Measurements from ENCODE around the gene DHX34.

DHX34 gene

GRCh38 chr19:47323872-47324271 lies 25.2 kb upstream of the DHX34 start:
- H3K27ac ChIP-seq (ENCODE audit: low read depth, low read length, poor library complexity, severe bottlenecking), result no peak overlapping the region
- H2AFZ ChIP-seq (ENCODE audit: low read length), result no peak overlapping the region
- no peaks in the 10 kb centered on the region for H3K79me2 ChIP-seq (ENCODE audit: insufficient read depth, low read length)
- no peaks in the 10 kb centered on the region for H3F3A ChIP-seq (ENCODE audit: insufficient read depth, low read length)
- H3K4me2 ChIP-seq (ENCODE audit: low read length), result no peak overlapping the region
- no peak overlapping the region for H3K9ac ChIP-seq (ENCODE audit: low read length)
- 0 out of 2 replicates have a peak, but pooled peaks cover 3% of the 10 kb centered on the region for H3K9me3 ChIP-seq (ENCODE audit: low read length)
- H3K4me3 ChIP-seq (ENCODE audit: low read depth, low read length, poor library complexity, severe bottlenecking), result no peak overlapping the region
- H3K27me3 ChIP-seq (ENCODE audit: insufficient read depth, low read length), result peaks cover 16% of the 10 kb centered on the region; the same call in 1 of the 2 replicates
- H3K4me1 ChIP-seq (ENCODE audit: insufficient read depth, low read length, severe bottlenecking), result no peaks in the 10 kb centered on the region
- H3K9me2 ChIP-seq (ENCODE audit: low read depth, low read length), result no peaks in the 10 kb centered on the region
- H4K20me1 ChIP-seq (ENCODE audit: insufficient read depth, low read length), result no peaks in the 10 kb centered on the region
- no peaks in the 10 kb centered on the region for H3K36me3 ChIP-seq (ENCODE audit: insufficient read depth, low read length)
- TF ChIP-seq CTCF (IDR thresholded peaks at IDR 0.05; ENCODE audit: low read length), result no peak
- TF ChIP-seq EZH2 (IDR thresholded peaks at IDR 0.05; ENCODE audit: borderline replicate concordance, low read length), result no peak

GRCh38 chr19:47324502-47324901 lies 24.6 kb upstream of the DHX34 start:
- no peaks in the 10 kb centered on the region for H3K36me3 ChIP-seq (ENCODE audit: insufficient read depth, low read length)
- H3K79me2 ChIP-seq (ENCODE audit: insufficient read depth, low read length), result no peaks in the 10 kb centered on the region
- 0 out of 2 replicates have a peak, but pooled peaks cover 3% of the 10 kb centered on the region for H3K9me3 ChIP-seq (ENCODE audit: low read length)
- H3K4me2 ChIP-seq (ENCODE audit: low read length), result no peak overlapping the region
- H2AFZ ChIP-seq (ENCODE audit: low read length), result no peak overlapping the region
- H3K9me2 ChIP-seq (ENCODE audit: low read depth, low read length), result no peaks in the 10 kb centered on the region
- TF ChIP-seq CTCF (IDR thresholded peaks at IDR 0.05; ENCODE audit: low read length) (no peak), EZH2 (IDR thresholded peaks at IDR 0.05; ENCODE audit: borderline replicate concordance, low read length) (no peak)
- no peaks in the 10 kb centered on the region for H3F3A ChIP-seq (ENCODE audit: insufficient read depth, low read length)
- no peaks in the 10 kb centered on the region for H4K20me1 ChIP-seq (ENCODE audit: insufficient read depth, low read length)
- H3K9ac ChIP-seq (ENCODE audit: low read length), result no peak overlapping the region
- no peaks in the 10 kb centered on the region for H3K4me1 ChIP-seq (ENCODE audit: insufficient read depth, low read length, severe bottlenecking)
- no peak overlapping the region for H3K4me3 ChIP-seq (ENCODE audit: low read depth, low read length, poor library complexity, severe bottlenecking)
- H3K27ac ChIP-seq (ENCODE audit: low read depth, low read length, poor library complexity, severe bottlenecking), result no peak overlapping the region
- peaks cover 16% of the 10 kb centered on the region; the same call in 1 of the 2 replicates for H3K27me3 ChIP-seq (ENCODE audit: insufficient read depth, low read length)

DNA sequence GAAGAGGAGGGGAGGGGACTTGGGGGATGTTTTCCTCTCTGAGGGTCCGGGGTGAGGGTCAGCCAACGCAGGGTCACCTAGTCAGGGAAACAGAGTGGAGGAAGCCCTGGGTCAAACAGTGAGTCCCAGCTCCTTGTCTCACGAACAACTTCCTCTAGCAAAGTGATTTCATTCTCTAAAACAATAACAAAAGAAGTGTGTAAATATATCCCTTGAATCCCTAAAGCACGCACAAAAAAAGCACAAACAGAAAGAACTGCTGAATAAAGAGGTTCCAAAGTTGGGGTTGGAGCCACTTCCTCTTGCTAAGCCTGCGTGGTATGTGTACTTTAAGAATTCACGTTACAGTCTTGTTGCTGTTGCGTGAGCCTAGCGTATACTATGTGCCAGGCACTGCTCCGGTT lies 18.6 kb upstream of the DHX34 start:
- H3K9ac ChIP-seq (ENCODE audit: low read length), result no peak overlapping the region
- no peaks in the 10 kb centered on the region for H3K9me2 ChIP-seq (ENCODE audit: low read depth, low read length)
- H3K4me3 ChIP-seq (ENCODE audit: low read depth, low read length, poor library complexity, severe bottlenecking), result no peak overlapping the region
- TF ChIP-seq EZH2 (IDR thresholded peaks at IDR 0.05; ENCODE audit: borderline replicate concordance, low read length) (no peak), CTCF (IDR thresholded peaks at IDR 0.05; ENCODE audit: low read length) (no peak)
- H2AFZ ChIP-seq (ENCODE audit: low read length), result no peak overlapping the region
- H4K20me1 ChIP-seq (ENCODE audit: insufficient read depth, low read length), result no peaks in the 10 kb centered on the region
- H3K36me3 ChIP-seq (ENCODE audit: insufficient read depth, low read length), result no peaks in the 10 kb centered on the region
- H3K4me1 ChIP-seq (ENCODE audit: insufficient read depth, low read length, severe bottlenecking), result no peaks in the 10 kb centered on the region
- no peaks in the 10 kb centered on the region for H3K27me3 ChIP-seq (ENCODE audit: insufficient read depth, low read length)
- no peaks in the 10 kb centered on the region for H3K9me3 ChIP-seq (ENCODE audit: low read length)
- H3K27ac ChIP-seq (ENCODE audit: low read depth, low read length, poor library complexity, severe bottlenecking), result no peak overlapping the region
- no peaks in the 10 kb centered on the region for H3F3A ChIP-seq (ENCODE audit: insufficient read depth, low read length)
- no peak overlapping the region for H3K4me2 ChIP-seq (ENCODE audit: low read length)
- H3K79me2 ChIP-seq (ENCODE audit: insufficient read depth, low read length), result no peaks in the 10 kb centered on the region

Data from OCI-LY1 (cell line).